ENCODE results near the gene RAPGEF1.

DNA sequence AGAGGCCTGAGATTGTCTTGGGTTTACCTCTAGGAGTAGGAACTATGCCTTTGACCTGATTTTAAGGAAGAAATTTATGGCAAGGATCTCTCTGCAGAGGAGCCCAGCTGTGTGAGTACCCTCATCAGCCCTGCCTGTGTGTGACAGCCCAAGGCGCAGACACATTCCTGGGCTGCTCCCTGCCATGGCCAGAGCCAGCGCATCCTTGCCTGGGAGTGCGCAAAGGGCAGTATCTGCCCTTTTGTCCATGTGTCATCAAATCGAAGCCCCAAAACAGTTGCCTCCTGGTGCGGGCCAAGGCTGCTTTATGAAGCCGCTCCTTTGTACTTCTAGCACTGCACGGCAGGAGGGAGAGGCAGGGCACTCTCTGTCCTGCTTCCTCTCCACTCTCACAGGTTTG is 142.6 kb downstream of the RAPGEF1 start:
- no peak for TF ChIP-seq FOXP2 (optimal IDR thresholded peaks at IDR 0.05; ENCODE audit: borderline replicate concordance, extremely low read depth, extremely low read length, insufficient read depth)
- TF ChIP-seq POLR2AphosphoS5 (IDR thresholded peaks at IDR 0.05; ENCODE audit: low read depth, low read length) = no peak
- TF ChIP-seq TAF1 (IDR thresholded peaks at IDR 0.05; ENCODE audit: borderline replicate concordance, insufficient read depth, low read length) = no peak
- TF ChIP-seq SIN3A (IDR thresholded peaks at IDR 0.05; ENCODE audit: borderline replicate concordance, insufficient read depth, low read length) = no peak
